Measurements from ENCODE around the gene PLEKHG2. TPM values are rescaled to one million over a fixed set of nuclear protein-coding genes. Genes with fewer than 3 reads are reported as not detected.
A peak's percentile ranks its signal among the peaks of the same experiment; 100 is the strongest.

Gene PLEKHG2
- total and polyA plus RNA-seq, 9 of the 15 experiments (the other 6 are each of a cell fraction or from before 2014, with no cell fraction given), result 0.98 to 45.7 (median 9.8) TPM

DNA sequence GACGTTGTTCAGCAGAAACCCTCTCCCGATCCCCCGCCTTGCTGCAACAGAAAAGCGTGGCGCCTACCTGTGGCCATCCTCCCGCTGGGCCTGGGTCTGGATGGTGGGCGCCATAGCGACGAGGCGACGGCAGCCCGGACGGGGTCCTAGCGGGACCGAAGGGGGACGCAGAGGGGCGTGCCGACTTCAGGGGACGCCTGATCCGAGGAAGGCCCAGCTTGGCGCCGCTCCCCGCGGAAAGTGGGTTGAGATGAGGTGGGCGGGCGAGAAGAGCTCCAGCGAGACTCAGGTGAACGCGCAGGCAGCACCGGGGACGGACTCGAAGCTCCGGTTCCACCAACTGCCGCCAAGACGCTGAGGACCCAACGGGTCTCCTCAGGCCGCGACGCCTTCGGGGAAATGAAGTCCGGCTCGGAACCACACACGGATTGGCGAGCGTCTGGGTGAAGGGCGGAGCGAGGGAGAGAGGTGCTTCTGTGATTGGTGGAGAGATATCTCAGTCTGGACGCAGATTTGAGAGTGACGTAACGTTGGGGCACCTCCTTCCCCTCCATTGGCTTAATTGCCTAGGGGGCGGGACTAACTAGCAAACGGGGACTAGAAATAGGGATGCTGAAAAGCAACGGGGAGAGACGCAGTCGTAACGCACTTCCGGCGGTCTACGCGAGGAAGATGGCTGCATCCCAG is 21.6 kb upstream of the PLEKHG2 start, which contains the start of the genes MED29 and PAF1 (continued):
- TF ChIP-seq BRD4 (IDR thresholded peaks at IDR 0.05) (no peak), NCOR1 (IDR thresholded peaks at IDR 0.05) (no peak), MAFG (tag; conservative IDR thresholded peaks at IDR 0.05) (no peak), SMARCC2 (IDR thresholded peaks at IDR 0.05; ENCODE audit: low read depth) (no peak), ZBTB1 (CRISPR knock-in tag; IDR thresholded peaks at IDR 0.05; ENCODE audit: borderline replicate concordance, low read depth) (no peak), NUFIP1 (IDR thresholded peaks at IDR 0.05; ENCODE audit: partially characterized antibody) (no peak), ZNF764 (CRISPR knock-in tag; IDR thresholded peaks at IDR 0.05; ENCODE audit: low read depth) (no peak), ZNF408 (CRISPR knock-in tag; IDR thresholded peaks at IDR 0.05; ENCODE audit: low read depth) (no peak), RBM34 (IDR thresholded peaks at IDR 0.05; ENCODE audit: borderline replicate concordance, insufficient read depth, low read length) (no peak), TCF7L2 (IDR thresholded peaks at IDR 0.05; ENCODE audit: low read depth, low read length) (0 out of 2 replicates have a peak, but pooled peaks have one; percentile 7), ZNF184 (CRISPR knock-in tag; IDR thresholded peaks at IDR 0.05) (no peak), ZNF146 (CRISPR knock-in tag; IDR thresholded peaks at IDR 0.05; ENCODE audit: unreplicated experiment) (no peak), RHOXF2B (CRISPR knock-in tag; conservative IDR thresholded peaks at IDR 0.05) (0 out of 2 replicates have a peak, but pooled peaks have one; percentile 18), CEBPB (tag; IDR thresholded peaks at IDR 0.05) (peak; percentile 80), CBX8 (IDR thresholded peaks at IDR 0.05; ENCODE audit: borderline replicate concordance, extremely low read depth, low read depth, low read length, poor library complexity, severe bottlenecking) (no peak)
- TF ChIP-seq, protein P1, sequence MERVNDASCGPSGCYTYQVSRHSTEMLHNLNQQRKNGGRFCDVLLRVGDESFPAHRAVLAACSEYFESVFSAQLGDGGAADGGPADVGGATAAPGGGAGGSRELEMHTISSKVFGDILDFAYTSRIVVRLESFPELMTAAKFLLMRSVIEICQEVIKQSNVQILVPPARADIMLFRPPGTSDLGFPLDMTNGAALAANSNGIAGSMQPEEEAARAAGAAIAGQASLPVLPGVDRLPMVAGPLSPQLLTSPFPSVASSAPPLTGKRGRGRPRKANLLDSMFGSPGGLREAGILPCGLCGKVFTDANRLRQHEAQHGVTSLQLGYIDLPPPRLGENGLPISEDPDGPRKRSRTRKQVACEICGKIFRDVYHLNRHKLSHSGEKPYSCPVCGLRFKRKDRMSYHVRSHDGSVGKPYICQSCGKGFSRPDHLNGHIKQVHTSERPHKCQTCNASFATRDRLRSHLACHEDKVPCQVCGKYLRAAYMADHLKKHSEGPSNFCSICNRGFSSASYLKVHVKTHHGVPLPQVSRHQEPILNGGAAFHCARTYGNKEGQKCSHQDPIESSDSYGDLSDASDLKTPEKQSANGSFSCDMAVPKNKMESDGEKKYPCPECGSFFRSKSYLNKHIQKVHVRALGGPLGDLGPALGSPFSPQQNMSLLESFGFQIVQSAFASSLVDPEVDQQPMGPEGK (CRISPR knock-in tag; IDR thresholded peaks at IDR 0.05; ENCODE audit: borderline replicate concordance), result no peak
- TF ChIP-seq, protein P2, sequence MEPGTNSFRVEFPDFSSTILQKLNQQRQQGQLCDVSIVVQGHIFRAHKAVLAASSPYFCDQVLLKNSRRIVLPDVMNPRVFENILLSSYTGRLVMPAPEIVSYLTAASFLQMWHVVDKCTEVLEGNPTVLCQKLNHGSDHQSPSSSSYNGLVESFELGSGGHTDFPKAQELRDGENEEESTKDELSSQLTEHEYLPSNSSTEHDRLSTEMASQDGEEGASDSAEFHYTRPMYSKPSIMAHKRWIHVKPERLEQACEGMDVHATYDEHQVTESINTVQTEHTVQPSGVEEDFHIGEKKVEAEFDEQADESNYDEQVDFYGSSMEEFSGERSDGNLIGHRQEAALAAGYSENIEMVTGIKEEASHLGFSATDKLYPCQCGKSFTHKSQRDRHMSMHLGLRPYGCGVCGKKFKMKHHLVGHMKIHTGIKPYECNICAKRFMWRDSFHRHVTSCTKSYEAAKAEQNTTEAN (CRISPR knock-in tag; IDR thresholded peaks at IDR 0.05), result peak; percentile 43; the same call in 1 of the 2 replicates
- TF ChIP-seq, protein P3, sequence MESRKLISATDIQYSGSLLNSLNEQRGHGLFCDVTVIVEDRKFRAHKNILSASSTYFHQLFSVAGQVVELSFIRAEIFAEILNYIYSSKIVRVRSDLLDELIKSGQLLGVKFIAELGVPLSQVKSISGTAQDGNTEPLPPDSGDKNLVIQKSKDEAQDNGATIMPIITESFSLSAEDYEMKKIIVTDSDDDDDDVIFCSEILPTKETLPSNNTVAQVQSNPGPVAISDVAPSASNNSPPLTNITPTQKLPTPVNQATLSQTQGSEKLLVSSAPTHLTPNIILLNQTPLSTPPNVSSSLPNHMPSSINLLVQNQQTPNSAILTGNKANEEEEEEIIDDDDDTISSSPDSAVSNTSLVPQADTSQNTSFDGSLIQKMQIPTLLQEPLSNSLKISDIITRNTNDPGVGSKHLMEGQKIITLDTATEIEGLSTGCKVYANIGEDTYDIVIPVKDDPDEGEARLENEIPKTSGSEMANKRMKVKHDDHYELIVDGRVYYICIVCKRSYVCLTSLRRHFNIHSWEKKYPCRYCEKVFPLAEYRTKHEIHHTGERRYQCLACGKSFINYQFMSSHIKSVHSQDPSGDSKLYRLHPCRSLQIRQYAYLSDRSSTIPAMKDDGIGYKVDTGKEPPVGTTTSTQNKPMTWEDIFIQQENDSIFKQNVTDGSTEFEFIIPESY (CRISPR knock-in tag; IDR thresholded peaks at IDR 0.05), result peak; percentile 55
